ENCODE data around the gene LRRC47. TPM values are rescaled to one million over a fixed set of nuclear protein-coding genes. Genes with fewer than 3 reads are reported as not detected.

Gene LRRC47
- 31.7 and 33.8 TPM in 2 replicates for total RNA-seq

DNA sequence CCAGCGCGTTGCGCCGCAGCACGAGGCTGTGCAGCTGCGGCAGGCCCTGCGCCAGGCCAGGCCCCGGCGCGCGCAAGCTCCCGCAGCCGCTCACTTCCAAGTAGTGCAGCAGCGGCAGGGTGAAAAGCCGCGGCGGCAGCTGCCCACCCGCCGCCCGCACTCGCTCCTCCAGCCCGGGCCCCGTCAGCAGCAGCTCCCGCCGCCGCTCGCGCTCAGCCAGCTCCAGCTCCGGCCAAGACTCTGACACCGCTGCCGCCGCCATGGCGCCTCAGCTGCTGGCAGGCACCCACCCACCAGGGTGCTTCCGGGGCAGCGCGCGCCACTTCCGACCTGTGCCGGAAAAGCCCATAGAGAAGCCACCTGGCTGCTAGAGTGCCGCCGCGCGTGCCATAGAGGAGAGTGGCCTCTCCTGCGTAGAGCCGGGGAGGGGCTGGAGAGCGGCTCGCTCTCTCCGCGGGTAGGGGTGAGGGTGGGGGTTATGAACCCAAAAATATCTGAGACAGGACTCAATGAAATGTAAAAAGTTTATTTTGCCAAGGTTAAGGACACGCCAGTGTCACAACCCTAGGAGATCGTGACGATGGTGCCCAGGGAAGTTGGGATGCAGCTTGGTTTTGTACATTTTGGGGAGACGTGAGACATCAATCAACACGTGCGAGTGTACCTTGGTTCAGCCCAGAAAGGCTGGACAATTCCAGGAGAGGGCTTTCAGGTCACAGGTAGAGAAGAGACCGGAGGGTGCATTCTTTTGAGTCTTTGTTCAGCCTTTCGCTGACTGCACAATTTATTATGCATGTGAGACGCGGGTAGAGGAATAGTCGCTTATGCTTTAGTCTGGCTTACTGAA is at the start of gene LRRC47:
Gene LRRC47 (minus strand): TSS at position 284 of the 847 bp plus-strand sequence. CDS start 22 bp downstream, at position 262.

DNA sequence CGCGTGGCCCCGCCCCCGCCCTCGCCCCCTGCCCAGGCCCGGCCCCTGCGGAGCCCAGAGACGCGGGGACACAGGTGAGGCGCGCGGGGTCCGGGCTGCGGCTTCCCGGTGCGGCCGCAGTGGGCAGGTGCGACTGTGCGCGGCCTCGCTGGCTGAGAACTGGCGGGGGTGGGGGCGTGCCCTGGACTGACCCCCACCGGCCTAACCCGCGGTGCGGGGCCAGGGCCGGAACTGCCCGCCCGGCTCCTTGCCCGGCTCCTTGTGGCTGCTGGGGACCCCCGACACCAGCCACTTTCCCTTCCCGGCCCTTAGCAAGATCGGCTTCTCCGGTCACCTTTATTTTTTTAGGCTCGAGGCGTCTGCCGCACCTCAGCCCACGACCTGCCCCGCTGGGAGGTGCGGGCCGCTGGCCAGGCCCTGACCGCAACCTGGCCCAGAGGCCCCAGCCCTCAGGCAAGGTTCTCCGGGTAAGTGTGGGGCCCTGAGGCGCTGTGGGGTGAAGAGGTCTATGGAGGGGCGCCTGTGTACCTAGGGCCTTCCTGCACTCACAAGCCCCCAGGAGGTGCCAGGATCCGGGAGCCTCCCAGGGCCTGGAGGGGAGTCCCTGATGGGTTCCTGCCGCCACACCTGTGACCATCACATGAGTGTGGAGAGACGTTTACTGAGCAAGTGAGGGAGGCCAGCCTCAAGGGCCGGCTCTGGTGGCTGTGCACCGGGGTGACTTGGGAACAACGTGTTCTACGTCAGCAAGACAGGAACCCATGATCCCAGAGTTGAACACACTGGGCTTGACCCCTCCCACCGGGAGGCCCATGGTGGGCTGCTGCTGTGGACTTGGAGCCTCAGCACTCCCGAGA is 23.4 kb downstream of the LRRC47 start, which contains the start of gene SMIM1:
Gene SMIM1 (plus strand): TSS at position 35 of the 857 bp plus-strand sequence. CDS start 2,625 bp downstream, outside the sequence.

GRCh38 chr1:3752400-3752945 is 43.8 kb downstream of the LRRC47 start, which contains the start of gene CCDC27:
TSS of gene CCDC27 (plus strand) at chr1:3752450. CDS start at chr1:3752482, 32 bp downstream.

Other genes starting within 250 kb of the LRRC47 start
- gene MEGF6, start 185.0 kb downstream of the LRRC47 start, total RNA-seq, result 3.0 and 35.6 TPM in 2 replicates
- 20.7 and 32.7 TPM in 2 replicates for gene TPRG1L, start 171.5 kb downstream of the LRRC47 start, total RNA-seq
- gene WRAP73, start 146.4 kb downstream of the LRRC47 start, total RNA-seq, result 8.2 and 17.3 TPM in 2 replicates
- not detected in 2 replicates for gene TP73, start 144.0 kb downstream of the LRRC47 start, total RNA-seq
- not detected in 2 replicates for gene CCDC27, start 44.0 kb downstream of the LRRC47 start, total RNA-seq
- 10.3 TPM in 1 of 2 replicates, not detected in the other for gene SMIM1, start 23.7 kb downstream of the LRRC47 start, total RNA-seq
- gene CEP104, start 60.7 kb upstream of the LRRC47 start, total RNA-seq, result 26.7 and 32.4 TPM in 2 replicates
- 3.5 and 6.3 TPM in 2 replicates for gene DFFB, start 61.0 kb upstream of the LRRC47 start, total RNA-seq
- 16.6 and 25.0 TPM in 2 replicates for gene C1orf174, start 103.8 kb upstream of the LRRC47 start, total RNA-seq